PC-9 (cell line): ENCODE results near the gene MSANTD1.

Experiments
- CTCF ChIP-seq: fragments of 200-600 bp; sonication (generic); conservative IDR thresholded peaks from 2 replicates; pipeline ENCODE4 v1.6.1; 2017; ENCODE audit warnings: mixed run types, antibody characterized with exemption, mild to moderate bottlenecking, moderate library complexity
- EZH2 ChIP-seq: fragments of 200-600 bp; sonication (generic); IDR thresholded peaks from 2 replicates; pipeline ENCODE4 v1.8.0; 2017; ENCODE audit warnings: antibody characterized with exemption, low read depth

DNA sequence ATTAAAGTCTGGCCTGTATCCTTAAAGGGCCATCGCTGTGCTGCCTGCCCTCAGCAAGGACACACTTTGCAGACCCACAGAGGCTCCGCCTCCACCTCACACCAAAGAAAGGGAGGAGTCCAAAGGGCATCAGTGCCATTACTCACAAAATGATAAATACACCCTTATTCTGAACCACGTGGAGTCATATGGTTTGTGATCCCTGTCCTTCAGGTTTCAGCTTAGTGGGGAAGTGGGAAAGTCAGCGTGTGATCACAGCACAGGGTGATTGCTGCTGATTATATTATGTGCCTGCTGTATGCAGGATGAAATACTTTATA, 35.9 kb upstream of the MSANTD1 start:
- TF ChIP-seq CTCF: no peak
- TF ChIP-seq EZH2: no peak
